CD4-positive, alpha-beta T cell treated with Interleukin-15 for 1 hour (primary cell): ENCODE data around the gene HK2.

Source experiments
- DNase-seq: peaks from one replicate; pipeline ENCODE4 v3.0.0-alpha.2; 2020

Gene HK2

DNA sequence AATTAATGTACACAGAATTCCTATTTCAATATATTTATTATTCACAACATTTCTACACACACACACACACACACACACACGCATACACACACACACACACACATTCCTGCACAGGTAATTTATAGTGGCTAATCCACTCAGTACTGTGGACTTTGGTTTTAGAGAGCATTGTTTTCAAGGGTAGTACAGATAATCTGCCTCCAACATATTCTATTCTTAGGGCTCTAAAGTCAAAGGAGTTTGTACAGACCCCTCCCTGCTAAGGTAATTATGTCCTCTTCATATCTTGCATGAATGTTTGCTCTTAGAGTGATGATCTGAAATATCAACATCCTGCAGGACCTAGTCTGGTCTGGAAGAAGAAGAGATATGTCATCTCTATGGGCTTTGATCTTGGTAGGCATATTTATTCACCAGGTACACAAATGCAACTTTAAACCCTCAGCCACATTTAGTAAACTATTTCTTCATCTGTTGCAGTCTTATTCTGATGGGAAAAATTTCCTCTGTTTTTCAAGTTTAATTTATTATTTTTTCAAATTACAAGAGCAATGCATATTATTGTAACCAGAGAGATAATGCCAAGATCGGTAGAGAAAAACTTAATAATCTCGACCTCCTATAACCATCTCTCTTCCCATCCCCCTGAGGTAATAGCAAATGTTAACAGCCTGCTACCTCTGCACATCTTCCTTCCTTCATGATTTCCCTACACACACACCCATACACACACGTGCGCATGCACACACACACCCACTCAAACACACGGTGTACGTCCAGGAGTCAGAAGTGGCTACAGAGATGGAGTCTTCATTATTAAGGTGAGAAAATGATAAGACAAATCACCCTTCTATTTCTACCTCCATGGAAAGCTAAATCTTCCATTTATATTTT, 106.2 kb downstream of the HK2 start:
- DNase-seq = no peak

DNA sequence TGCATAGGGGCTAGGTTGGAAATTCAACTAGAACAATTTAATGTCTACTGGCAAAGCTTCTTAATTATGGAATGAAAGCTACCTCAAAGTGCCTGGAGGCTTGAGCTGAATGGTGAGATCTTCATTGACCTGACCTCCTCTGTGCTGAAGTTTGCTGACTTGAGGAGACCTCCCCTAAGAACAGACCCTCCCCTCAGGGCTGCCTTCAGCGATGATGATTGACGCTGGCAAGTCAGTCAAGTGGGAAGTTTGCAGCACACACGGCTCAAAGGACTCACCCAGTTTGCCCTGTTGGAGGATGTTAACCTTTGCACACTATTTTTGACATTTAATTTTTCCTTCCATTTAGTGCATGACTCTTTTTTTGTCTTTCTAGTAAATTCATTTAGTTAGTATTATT, 107.4 kb downstream of the HK2 start:
- no peak for DNase-seq

DNA sequence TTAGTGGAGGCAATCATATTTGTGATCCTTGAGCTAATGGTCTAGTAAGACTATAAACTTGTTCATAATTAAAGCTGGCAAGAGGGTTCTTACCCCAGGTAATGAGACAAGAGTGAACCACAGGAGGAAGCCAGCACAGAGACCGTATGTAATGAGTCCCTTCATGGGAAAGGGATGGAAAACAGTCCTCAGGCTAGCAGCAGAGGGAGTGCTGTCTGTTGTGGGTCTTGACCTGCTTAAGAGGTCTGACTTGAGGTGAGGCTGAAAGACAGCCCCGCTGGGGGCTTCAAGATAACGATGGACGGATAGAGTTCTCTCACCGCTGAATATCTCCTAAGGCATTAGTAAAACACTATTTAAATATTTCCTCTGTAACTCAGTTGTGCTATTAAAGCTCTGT, 108.3 kb downstream of the HK2 start:
- no peak for DNase-seq
